Fibroblast of pulmonary artery (primary cell): Measurements from ENCODE around the gene GJA1.
"Not testable (repeated sequence)": the region's sequence is repeated elsewhere in the genome, so short reads cannot be mapped to it uniquely, and the experiment has no call there.

ENCODE experiments used
- DNase-seq: peaks from one replicate; pipeline ENCODE4 v3.0.0-alpha.2; 2010; ENCODE audit warnings: low read depth
- H3K4me3 ChIP-seq: replicated peaks from 2 replicates; pipeline ENCODE4 v1.5.1; 2011; ENCODE audit warnings: low read depth, mild to moderate bottlenecking, control low read depth, low read length, moderate library complexity
- CTCF ChIP-seq: IDR thresholded peaks from 2 replicates; pipeline ENCODE4 v1.5.1; 2011; ENCODE audit warnings: mild to moderate bottlenecking, control low read depth, low read length, inconsistent platforms; ENCODE audit errors: missing control alignments

The GJA1 gene

GRCh38 chr6:121430514-121431460 is 4.7 kb upstream of the GJA1 start:
- H3K4me3 ChIP-seq, result no peak overlapping the region
- DNase-seq, result peak; percentile 78
- TF ChIP-seq CTCF, result peak; percentile 68

- not testable (repeated sequence) for H3K4me3 ChIP-seq, DNase-seq
Observed at GRCh38 chr6:121431776-121432175, 3.7 kb upstream of the GJA1 start.

DNA sequence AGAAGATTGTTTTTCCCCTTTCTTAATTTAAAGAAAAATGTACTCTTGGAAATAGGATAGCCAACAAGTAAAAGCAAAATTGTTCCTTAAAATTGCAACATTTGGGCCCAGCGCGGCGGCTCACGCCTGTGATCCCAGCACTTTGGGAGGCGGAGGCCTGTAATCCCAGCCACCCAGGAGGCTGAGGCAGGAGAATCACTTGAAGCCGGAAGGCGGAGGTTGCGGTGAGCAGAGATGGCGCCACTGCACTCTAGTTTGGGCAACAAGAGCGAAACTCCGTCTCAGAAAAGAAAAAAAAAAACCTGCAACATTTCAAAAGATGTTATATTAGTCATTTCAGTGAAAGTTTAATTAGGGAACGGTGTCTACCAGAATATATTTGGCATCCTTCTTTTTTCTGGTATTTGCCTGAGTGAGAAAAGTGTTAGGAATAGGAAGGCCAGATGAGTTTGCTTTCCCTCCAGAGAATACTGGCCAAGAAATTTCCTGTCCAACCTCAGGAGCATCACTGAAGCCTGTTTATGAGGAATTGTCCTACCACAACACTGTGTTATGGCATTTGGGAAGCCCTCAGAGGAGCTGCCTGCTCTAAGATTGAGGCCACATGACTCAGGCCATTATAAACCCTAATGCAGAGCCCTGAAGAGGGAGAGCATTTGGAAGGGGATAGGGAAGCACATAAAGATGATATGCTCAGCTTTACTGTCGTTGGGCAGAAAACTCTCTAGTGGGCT is 1.2 kb upstream of the GJA1 start:
- DNase-seq, result no peak
- H3K4me3 ChIP-seq, result no peak overlapping the region
- TF ChIP-seq CTCF, result no peak

DNA sequence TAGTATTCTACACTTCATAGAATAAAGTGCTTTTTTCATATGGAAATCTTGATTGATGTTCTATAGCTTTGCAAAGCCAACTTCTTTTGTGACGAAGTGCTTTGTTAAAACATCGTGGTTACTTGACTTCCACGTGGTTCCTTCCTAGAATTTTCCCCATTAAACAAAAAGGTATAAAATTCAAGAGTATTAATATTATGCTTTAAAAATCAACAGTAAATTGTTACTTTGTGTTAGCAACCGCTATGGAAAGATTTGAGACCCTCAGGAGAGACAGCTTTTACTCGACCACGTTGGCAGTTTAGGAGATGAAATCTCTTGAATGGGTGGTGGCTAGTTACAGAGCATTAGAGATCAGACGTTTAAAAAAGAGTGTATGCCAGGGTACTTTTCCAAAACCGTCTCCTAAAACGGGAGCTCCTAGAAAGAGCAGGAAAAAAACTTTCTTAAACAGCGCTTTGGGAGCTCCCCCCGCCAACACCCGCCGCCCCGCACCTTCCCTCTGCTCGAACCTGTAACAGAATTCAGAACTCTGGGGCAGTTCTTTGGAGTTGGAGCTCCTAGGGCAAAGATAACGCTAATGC is 920 bp downstream of the GJA1 start:
- peak overlapping the region; percentile 86 for H3K4me3 ChIP-seq
- peak; percentile 26 for DNase-seq
- TF ChIP-seq CTCF, result no peak

GRCh38 chr6:121436960-121437850 is 1.8 kb downstream of the GJA1 start:
- TF ChIP-seq CTCF, result no peak
- peak; percentile 63 for DNase-seq
- H3K4me3 ChIP-seq, result peak overlapping the region; percentile 86

- H3K4me3 ChIP-seq, result peak overlapping the region; percentile 86
- DNase-seq, result peak; percentile 65
- no peak for TF ChIP-seq CTCF
Observed at GRCh38 chr6:121437851-121438651, 2.6 kb downstream of the GJA1 start.
